GM21390 (cell line): ENCODE results near the gene ASF1B.

Experiments used
- ATAC-seq: cut with Tn5 transposase; IDR thresholded peaks from one replicate; pipeline ENCODE4 v1.9.1; 2021; ENCODE audit not compliant: unreplicated experiment

ASF1B gene

DNA sequence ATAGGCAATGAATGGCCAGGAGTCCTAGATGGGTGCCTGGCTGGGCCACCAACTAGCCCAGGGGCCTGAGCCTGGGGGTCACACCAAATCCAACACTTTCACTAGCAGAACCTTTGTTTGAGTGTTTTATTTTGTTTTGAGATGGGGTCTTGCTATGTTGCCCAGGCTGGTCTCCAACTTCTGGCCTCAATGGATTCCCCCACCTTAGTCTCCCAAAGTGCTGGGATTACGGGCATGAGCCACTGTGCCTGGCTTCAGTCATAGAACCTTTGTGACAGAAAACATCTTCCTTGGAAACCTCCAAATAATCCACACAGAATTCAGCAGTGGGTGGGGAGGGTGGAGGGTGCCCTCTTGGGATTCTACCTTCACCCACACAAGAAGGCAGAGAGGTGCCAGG lies 24.9 kb downstream of the ASF1B start:
- no peak for ATAC-seq

GRCh38 chr19:14110650-14111049 lies 25.7 kb downstream of the ASF1B start:
- no peak for ATAC-seq

- ATAC-seq = no peak
Observed at GRCh38 chr19:14107581-14108461, 28.6 kb downstream of the ASF1B start.

GRCh38 chr19:14106840-14107239 lies 29.5 kb downstream of the ASF1B start:
- ATAC-seq = no peak

- no peak for ATAC-seq
Observed at GRCh38 chr19:14105680-14106079, 30.7 kb downstream of the ASF1B start.

DNA sequence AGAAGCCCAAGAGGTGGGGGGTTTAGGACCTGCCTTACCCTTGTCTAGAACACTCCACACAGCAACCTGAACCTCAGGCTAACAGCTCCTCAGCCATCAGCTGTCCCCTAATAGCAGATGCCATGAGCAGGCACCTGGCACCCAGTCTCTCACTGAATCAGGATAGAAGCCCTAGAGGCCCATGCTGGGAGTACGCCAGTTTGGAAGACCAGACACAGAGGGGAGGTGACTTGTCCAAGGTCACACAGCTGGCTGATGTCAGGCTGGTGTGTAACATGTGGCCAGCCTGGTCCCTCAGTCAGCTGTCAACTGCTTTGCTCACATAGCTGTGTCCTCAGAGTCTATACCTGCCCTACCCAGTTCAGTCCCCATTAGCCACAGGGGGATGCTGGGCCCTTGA lies 33.1 kb downstream of the ASF1B start:
- ATAC-seq = no peak

GRCh38 chr19:14102756-14103155 lies 33.6 kb downstream of the ASF1B start:
- ATAC-seq = no peak

GRCh38 chr19:14102102-14102696 lies 34.2 kb downstream of the ASF1B start:
- no peak for ATAC-seq

DNA sequence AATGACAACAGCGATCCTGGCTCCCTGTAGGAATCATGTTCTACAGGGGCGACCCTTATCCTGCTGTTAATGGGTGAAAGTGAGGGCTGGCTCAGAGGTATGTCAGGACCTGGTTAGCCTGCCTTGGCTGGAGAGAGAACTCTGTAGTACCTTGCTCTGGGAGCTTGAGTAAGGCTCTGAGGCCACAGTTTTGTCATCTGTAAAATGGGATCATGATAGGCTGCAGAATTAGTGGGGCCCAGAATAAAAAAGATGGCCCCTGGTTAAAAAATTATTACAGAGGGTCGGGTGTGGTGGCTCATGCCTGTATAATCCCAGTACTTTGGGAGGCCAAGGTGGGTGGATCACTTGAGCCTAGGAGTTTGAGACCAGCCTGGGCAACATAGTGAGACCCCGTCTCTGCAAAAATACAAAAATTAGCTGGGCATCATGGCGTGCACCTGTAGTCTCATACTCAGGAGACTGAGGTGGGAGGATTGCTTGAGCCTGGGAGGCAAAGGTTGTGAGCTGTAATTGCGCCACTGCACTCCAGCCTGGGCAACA lies 35.3 kb downstream of the ASF1B start:
- no peak for ATAC-seq

DNA sequence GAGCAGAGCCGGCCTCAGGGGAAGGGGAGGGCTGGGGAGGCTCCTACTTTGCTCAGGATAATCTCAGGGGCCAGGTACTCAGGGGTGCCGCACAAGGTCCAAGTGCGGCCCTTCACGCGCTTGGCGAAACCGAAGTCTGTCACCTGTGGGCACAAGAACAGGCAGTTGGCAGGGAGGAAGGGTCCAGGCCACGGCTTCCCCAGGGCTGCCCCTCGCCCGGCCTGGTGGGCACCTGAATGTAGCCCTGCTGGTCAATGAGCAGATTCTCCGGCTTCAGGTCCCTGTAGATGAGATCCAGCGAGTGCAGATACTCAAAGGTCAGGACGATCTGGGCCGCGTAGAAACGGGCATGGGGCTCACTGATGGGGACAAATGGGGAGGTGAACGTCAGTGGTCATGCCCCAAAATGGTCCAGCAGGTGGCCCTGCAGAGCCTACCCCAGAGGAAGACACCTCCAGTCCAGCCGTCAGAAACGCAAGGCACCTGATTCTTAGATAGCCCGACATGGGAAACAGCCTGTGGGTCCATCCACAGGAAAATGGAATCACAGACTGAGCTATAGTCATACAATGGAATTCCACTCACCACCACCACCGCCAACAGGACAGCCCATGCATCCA lies 38.7 kb downstream of the ASF1B start:
- no peak for ATAC-seq

DNA sequence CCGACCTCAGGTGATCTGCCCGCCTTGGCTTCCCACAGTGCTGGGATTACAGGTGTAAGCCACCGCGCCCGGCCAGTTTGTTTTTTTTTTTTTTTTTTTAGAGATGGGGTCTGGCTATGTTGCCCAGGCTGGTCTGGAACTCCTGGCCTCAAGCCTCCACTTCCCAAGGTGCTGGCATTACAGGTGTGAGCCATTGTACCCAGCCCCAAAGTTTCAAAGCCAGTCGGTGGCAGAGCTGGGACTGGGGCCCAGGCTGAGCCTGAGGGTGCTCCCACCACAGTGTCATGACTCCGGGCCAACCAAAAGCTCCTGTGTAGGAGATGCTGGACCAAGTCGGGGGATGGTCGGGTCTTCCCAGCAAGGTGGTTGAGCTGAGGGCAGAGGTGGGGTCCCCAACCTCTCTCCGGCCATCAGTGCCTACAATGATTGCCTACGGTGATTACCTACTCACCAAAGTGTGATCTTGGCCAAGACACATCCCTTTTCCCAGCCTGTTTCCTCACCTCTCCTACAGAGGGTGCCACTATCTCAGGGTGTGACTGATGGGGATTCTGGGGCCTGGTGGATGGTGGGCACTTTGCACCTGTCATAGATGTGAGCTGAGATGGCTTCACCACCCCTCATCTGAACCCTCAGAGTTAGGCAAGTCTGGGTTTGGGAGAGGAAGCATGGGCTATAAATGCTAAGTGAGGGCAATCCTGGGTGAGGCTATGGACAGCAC lies 40.0 kb downstream of the ASF1B start:
- no peak for ATAC-seq

DNA sequence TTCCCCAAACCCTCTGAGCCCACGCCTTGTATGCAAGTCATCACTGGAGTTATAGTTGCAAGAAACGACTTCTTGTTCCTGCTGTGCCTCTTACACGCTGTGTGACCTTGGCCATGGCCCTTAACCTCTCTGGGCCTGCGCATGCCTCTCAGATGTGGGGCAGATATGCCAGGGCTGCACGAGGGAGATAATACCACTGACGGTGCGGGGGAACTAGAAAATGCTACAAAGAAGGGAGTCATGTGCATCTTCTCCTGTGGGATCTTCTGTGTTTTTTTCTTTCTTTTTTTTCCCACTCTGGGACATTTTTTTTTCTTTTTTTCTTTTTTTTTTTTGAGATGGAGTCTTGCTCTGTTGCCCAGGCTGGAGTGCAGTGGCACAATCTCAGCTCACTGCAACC lies 41.5 kb downstream of the ASF1B start:
- ATAC-seq = no peak

GRCh38 chr19:14093117-14093823 lies 43.1 kb downstream of the ASF1B start:
- ATAC-seq = no peak

DNA sequence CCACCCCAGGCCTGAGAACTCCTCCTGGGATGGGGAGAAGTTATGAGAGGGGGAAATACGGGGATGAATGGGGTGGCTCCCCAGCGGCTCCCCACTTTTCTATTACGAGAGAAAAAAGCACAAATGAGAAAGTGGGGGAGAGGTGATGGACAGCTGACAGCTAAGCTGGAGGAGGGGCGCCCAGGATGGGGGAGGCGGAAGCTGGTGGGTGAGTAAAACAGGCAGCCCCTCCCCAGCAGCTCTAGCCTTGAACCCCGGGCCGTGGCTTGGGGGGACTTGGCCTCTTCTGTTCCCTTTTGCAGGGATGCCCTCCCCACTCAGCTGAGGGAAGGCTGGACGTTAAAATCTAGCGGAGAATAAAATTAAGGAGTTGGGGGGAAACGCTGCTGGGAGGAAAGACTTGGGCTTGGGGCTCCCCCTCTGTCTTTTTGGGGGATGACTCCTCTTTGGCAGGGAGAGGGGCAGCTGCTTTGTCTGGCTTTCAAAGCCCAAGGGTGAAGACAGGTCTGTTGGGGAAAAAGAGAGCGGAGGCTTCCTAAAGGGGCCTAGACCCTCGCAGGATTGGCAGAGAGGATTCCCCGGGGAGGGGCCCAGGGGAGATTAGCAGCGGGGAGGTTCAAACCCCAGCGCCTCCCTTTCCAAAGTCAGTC lies 44.5 kb downstream of the ASF1B start:
- ATAC-seq = no peak

DNA sequence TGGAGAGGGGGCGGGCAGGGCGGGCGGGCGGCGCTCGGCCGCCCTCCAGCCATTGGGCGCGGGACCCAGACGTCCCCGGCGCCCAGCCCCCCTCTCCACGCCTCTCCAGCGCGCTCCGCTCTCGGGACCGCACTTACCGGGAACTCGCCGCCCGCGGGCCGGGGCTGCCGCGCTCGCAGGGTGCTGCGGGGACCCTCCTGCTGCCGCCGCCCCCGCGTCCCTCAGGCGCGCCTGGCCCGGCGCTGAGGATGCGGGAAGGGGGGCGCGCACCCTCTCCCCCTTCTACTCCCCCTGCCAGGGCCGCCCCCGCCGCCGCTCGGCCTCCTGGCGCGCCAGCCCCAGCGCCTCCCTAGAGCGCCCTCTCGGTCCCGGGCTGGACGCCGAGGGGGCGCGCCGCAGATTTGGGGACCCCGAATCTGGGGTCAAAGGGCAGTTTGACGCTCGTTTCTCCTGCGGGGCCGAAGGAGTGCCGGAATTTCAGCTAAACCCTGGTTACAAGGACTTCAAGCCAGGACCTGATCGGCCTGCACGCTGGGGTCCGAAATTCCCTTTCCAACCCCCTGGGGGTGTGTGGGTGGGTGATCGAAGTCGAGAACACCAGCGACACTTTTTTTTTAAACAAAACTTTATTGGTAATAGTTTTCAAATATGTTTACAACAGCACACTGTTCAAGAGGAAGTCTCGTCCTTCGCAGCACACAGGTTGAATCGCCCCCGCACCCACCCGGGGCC lies 45.1 kb downstream of the ASF1B start:
- peak; percentile 56 for ATAC-seq

- ATAC-seq = peak; percentile 38
Observed at GRCh38 chr19:14090509-14091080, 45.8 kb downstream of the ASF1B start, which contains the start of gene SAMD1. Gene SAMD1 (minus strand): TSS chr19:14090751.

GRCh38 chr19:14089662-14090508 lies 46.5 kb downstream of the ASF1B start:
- ATAC-seq = no peak

DNA sequence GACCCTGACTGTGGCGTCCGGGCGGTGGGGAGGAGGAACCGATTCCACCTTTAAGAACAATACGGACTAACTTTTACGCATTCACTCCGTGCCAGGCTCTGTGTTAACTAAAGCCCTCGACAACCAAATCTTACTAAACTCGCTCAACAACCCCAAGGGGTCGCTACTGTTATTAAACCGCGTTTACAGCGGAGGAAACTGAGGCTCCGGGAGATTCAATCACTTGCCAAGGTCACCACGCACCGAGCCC lies 47.1 kb downstream of the ASF1B start:
- ATAC-seq = no peak
